GM21529 (cell line): Measurements from ENCODE around the gene LAMP2.
A peak's percentile ranks its signal among the peaks of the same experiment; 100 is the strongest.
"Not testable (repeated sequence)": the region's sequence is repeated elsewhere in the genome, so short reads cannot be mapped to it uniquely, and the experiment has no call there.

Experiments
- ATAC-seq: cut with Tn5 transposase; IDR thresholded peaks from one replicate; pipeline ENCODE4 v1.9.1; 2021; ENCODE audit not compliant: unreplicated experiment

The LAMP2 gene

GRCh38 chrX:120468825-120469525, at the start of gene LAMP2:
Gene LAMP2 (minus strand): TSS chrX:120469296. CDS start chrX:120469169, 127 bp downstream.
- ATAC-seq: peak; percentile 97

DNA sequence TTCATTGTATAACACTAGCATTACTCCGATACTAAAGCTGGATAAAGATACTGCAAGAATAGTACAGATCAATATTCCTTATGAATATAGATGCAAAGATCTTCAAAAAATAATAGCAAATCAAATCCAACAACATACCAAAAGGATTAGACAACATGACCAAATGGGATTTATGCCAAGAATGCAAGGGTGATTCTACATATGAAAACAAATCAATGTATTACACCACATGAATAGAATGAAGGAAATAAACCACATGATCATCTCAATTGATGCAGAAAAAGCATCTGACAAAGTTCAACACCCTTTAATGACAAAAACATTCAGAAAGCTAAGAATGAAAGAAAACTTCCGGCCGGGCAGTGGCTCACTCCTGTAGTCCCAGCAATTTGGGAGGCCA, 48.8 kb upstream of the LAMP2 start:
- no peak for ATAC-seq

- no peak for ATAC-seq
Measured at GRCh38 chrX:120514236-120514635, 45.1 kb upstream of the LAMP2 start.

DNA sequence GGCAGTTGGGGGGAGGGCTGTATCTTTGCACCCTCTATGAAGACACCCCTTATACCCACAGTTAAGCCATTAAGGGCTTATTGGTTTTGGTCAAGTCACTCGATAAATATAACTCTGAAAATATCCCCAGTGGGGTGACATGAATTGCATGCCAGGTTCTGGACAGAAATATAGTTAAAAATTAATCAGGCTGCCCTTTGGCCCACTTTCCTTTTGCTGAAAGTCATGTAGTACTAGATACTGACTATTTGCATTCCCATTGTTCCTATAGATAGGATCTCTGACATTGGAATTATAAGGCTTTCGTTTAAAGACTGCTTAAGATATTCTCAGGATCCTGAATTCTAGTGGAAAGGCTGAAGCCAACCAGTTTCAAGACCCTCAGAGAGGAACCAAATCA, 43.5 kb upstream of the LAMP2 start:
- ATAC-seq: no peak

GRCh38 chrX:120512222-120512621, 43.1 kb upstream of the LAMP2 start:
- no peak for ATAC-seq

GRCh38 chrX:120504569-120504968, 35.5 kb upstream of the LAMP2 start:
- ATAC-seq: no peak

DNA sequence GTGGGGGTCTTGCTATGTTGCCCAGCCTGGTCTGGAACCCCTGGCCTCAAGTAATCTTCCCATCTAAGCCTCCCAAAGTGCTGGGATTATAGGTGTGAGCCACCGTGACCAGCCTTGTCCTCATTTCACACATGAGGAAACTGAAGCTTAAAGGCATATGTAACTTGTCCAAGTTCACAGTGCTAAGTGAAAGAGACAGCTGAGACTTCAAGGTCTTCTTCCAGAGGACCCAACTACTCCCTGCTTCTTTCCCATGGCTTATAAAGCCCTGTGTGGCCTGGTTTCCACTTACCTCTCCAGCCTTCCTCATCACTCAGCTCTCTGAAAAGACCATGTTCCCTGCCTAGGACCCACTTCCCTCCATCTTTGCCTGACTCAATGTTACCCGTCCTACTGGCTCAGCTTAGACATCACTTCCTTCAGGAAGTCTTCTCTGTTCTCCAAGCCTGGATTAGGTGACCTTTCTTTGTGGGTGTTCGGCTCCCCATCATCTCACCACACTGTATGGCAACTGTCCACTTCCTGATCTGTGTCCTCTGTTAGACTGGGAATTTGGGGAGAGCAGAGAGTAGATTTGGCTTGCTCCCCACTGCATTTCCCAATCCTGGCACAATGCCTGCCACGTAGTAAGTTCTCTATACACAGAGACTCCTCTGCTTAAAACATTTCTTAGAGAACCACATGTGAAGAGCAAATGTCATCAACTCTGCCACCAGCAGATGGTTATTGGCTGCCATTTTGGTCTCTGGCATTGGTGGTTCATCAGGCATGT, 30.4 kb upstream of the LAMP2 start:
- no peak for ATAC-seq

DNA sequence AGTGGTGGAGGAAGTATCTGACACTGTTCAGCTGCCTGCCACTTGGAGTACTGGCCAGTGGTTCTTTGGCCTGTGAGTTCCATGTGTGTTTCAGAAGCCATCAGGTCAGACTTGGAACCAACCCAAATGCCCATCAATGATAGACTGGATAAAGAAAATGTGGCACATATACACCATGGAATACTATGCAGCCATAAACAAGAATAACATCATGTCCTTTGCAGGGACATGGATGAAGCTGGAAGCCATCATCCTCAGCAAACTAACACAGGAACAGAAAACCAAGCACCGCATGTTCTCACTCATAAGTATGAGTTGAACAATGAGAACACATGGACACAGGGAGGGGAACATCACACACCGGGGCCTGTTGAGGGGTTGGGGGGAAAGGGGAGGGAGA, 21.0 kb upstream of the LAMP2 start:
- ATAC-seq: not testable (repeated sequence)

- no peak for ATAC-seq
Measured at GRCh38 chrX:120486786-120487185, 17.7 kb upstream of the LAMP2 start.

- ATAC-seq: peak; percentile 78
Measured at GRCh38 chrX:120485638-120486520, 16.8 kb upstream of the LAMP2 start.

DNA sequence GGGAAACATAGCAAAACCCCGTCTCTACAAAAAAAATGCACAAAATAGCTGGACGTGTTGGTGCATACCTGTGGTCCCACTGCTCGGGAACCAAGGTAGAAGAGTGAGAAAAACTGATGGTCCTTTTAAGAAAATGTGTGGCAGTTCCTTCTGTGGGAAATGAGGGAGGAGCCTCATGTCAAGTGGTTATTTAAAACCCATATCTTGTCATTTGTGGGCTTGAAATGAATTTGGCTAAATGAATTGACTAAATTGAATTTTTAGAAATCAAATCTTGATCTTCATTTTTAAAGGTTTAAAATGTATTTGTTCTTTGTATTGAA, 16.2 kb upstream of the LAMP2 start:
- no peak for ATAC-seq

DNA sequence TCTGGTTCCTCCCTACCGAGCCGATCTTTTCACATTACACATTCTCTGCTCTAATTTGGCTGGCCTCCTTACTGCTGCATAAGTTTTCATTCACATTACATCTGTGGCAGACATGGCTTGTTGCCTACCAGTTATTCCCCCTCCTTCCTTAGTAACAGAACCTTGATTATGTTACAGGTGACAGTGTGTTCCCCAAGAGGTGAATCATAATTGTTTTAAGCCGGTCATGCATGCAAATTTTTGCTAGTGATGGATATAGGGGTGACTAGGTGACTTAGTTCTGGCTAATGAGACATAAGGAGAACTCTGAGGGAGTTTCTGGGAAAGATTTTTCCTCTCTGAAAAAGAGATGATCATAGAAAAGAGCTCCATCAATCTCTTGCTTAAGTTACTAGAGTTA, 8.4 kb upstream of the LAMP2 start:
- ATAC-seq: no peak

GRCh38 chrX:120476714-120477113, 7.6 kb upstream of the LAMP2 start:
- no peak for ATAC-seq

- not testable (repeated sequence) for ATAC-seq
Measured at GRCh38 chrX:120475447-120475846, 6.4 kb upstream of the LAMP2 start.

DNA sequence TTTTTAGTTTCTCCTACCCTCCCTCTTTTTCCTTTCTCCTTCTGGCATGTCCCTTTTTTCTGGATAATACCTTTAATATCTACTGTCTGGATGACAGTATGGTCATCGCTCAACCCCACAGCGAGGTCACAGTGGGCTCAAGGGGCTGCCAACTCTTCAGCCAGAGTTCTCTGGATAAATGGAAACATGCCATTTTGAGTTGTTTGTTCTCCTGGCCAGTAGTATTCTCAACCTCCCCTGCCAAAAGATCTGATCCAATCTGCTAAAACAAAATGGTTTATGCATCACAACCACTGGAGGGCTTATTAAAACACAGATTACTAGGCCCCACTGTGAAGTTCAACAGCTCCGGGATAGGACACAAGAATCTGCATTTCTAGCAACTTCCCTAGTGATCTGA, 5.0 kb upstream of the LAMP2 start:
- ATAC-seq: no peak

DNA sequence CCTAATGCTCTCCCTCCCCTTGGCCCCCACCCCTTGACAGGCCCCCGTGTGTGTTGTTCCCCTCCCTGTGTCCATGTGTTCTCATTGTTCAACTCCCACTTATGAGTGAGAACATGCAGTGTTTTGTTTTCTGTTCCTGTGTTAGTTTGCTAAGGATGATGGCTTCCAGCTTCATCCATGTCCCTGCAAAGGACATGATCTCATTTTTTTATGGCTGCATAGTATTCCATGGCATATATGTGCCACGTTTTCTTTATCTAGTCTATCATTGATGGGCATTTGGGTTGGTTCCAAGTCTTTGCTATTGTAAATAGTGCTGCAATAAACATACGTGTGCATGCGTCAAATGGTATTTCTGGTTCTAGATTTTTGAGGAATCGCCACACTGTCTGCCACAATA, 561 bp upstream of the LAMP2 start:
- ATAC-seq: peak; percentile 5

- no peak for ATAC-seq
Measured at GRCh38 chrX:120468479-120468824, 644 bp downstream of the LAMP2 start.

DNA sequence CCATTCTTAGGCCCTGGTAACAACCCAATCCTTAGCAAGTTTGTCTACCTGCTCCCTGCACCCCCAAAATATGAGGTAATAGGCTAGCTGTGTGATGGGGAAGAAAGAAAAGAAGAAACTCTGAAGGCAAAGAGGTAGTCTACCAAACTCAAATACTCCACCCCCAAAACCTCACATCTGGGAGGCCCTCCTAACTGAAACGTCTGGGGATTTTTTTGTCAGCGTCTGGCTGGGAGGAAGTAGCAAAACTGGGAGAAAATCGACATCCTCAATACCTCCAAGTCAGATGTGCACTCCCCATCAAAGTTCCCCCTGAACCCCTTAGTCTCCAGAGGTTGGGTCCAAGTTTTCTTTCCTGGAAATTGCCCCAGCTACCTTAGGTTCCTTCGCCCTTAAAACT, 1.0 kb downstream of the LAMP2 start:
- no peak for ATAC-seq

- no peak for ATAC-seq
Measured at GRCh38 chrX:120464411-120464810, 4.7 kb downstream of the LAMP2 start.

GRCh38 chrX:120463241-120463640, 5.9 kb downstream of the LAMP2 start:
- ATAC-seq: no peak

DNA sequence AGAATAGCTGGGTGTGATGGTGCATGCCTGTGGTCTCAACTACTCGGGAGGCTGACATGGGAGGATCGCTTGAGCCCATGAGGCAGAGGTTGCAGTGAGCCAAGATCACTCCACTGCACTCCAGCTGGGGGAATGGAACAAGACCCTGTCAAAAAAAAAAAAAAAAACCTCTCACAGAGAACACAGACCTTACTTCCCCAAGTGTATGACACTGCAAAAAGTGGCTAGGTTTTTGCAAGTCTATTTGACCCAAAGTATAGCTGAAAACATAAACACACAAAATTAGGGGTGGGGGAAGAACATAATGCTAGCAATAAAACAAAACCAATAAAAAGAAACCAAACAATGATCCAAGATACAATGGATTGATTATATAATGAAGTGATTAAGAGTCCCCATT, 6.7 kb downstream of the LAMP2 start:
- no peak for ATAC-seq

- ATAC-seq: no peak
Measured at GRCh38 chrX:120459309-120459708, 9.8 kb downstream of the LAMP2 start.
